NCI-H82 (cell line): ENCODE results near the gene FIG4.
A peak's percentile ranks its signal among the peaks of the same experiment; 100 is the strongest.
"Not testable (repeated sequence)": the region's sequence is repeated elsewhere in the genome, so short reads cannot be mapped to it uniquely, and the experiment has no call there.

Experiments used
- DNase-seq: peaks from one replicate; lab custom pipeline; 2025; lab: John Stamatoyannopoulos, UW

FIG4 gene

GRCh38 chr6:109852713-109853112, 161.6 kb downstream of the FIG4 start:
- no peak for DNase-seq

GRCh38 chr6:109853426-109853825, 162.3 kb downstream of the FIG4 start:
- peak; percentile 71 for DNase-seq

GRCh38 chr6:109853951-109854350, 162.9 kb downstream of the FIG4 start:
- no peak for DNase-seq

- DNase-seq: no peak
These were observed 163.6 kb downstream of the FIG4 start for GRCh38 chr6:109854541-109855308.

- DNase-seq: peak; percentile 56
These were observed 164.5 kb downstream of the FIG4 start for GRCh38 chr6:109855476-109856040.

- DNase-seq: no peak
These were observed 170.8 kb downstream of the FIG4 start for GRCh38 chr6:109861946-109862345.

- DNase-seq: no peak
These were observed 173.0 kb downstream of the FIG4 start for GRCh38 chr6:109864050-109864449.

- peak; percentile 52 for DNase-seq
These were observed 174.9 kb downstream of the FIG4 start for GRCh38 chr6:109865968-109866367.

- peak; percentile 18 for DNase-seq
These were observed 176.2 kb downstream of the FIG4 start for GRCh38 chr6:109867009-109867969.

GRCh38 chr6:109867970-109868358, 176.9 kb downstream of the FIG4 start:
- no peak for DNase-seq

GRCh38 chr6:109869398-109870088, 178.4 kb downstream of the FIG4 start:
- not testable (repeated sequence) for DNase-seq

GRCh38 chr6:109870089-109870410, 179.0 kb downstream of the FIG4 start:
- DNase-seq: no peak

- DNase-seq: no peak
These were observed 181.5 kb downstream of the FIG4 start for GRCh38 chr6:109872549-109872948.

- no peak for DNase-seq
These were observed 182.0 kb downstream of the FIG4 start for GRCh38 chr6:109872968-109873545.

GRCh38 chr6:109874086-109874485, 183.0 kb downstream of the FIG4 start:
- DNase-seq: no peak

- DNase-seq: no peak
These were observed 183.5 kb downstream of the FIG4 start for GRCh38 chr6:109874621-109875020.
